ENCODE results near the gene SLC13A3.

SLC13A3 gene, protein sequence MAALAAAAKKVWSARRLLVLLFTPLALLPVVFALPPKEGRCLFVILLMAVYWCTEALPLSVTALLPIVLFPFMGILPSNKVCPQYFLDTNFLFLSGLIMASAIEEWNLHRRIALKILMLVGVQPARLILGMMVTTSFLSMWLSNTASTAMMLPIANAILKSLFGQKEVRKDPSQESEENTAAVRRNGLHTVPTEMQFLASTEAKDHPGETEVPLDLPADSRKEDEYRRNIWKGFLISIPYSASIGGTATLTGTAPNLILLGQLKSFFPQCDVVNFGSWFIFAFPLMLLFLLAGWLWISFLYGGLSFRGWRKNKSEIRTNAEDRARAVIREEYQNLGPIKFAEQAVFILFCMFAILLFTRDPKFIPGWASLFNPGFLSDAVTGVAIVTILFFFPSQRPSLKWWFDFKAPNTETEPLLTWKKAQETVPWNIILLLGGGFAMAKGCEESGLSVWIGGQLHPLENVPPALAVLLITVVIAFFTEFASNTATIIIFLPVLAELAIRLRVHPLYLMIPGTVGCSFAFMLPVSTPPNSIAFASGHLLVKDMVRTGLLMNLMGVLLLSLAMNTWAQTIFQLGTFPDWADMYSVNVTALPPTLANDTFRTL

DNA sequence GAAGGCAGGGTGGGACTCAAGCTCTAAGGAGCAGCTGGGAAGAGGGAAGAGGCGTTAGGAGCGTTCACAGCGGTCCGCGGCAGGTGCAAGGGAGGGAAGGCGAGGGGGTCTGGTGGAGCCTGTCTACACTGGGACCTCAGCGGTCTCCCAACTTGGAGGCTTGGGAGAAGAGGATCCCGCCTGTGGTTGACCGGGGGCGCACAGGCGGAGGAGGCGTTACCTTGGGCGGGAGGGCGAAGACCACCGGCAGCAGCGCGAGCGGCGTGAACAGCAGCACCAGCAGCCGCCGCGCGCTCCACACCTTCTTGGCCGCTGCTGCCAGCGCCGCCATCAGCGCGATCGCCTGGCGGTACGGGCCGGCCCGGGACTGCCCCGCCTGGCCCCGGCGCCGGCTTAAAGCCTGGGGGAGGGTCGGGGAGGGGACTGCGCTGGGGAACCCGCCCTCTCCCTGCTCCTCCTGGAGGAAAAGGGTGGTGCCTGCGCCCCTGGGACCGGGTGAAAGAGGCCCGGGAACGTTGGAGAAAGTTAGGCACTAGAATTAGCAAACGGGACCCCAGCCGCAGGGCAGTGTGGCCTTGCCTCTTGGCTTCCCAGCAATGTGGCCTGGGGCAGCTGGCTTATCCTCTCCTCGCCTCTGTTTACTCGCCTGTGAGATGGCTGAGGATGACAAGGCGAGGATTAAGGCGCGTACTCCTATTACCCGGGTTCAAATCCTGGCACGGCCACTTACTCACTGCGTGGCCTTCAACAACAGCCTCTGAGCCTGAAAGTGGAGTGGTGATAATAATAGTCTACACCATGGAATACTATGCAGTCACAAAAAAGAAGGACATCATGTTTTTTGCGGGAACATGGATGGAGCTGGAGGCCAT is at the start of gene SLC13A3:
TSS of gene SLC13A3 (minus strand) at position 369 of the 872 bp plus-strand sequence. CDS start at position 331, 38 bp downstream.
- DNase-seq: no peak

DNA sequence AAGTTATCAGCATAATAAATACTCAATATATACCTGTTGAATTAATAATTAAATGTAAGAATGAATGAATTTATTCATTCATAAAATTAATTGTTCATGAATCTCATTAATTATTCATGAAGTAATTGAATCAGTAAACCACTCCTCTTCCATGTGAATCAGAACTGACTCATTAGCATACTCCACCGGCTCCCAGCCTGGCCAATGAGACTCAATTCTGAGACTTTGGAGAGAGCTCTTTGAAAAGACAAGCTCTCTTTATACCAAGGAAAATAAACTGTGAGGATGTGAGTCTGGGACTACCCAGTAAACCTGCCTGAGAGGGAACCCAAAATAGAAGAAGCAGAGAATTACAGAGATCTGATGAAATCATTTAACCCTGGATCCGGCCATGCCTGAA is 49.8 kb upstream of the SLC13A3 start:
- no peak for DNase-seq

DNA sequence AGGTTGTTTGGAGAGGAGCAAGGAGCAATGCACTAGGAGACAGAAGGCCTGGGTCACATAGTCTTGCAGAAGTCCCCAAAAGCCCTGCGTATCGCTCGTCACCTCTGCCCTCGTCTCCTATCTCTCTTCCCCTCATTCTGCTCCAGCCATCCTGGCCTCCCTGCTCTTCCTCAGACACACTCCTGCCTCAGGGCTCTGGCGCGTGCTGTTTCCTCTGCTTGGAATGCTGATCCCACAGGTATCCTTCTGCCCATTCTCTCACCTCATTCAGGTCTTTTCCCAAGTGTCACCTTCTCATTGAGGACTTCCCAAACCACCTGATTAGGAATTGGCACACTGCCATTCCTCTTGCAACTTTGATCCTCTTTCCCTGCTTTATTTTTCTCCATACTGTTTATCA is 49.2 kb upstream of the SLC13A3 start:
- no peak for DNase-seq

DNA sequence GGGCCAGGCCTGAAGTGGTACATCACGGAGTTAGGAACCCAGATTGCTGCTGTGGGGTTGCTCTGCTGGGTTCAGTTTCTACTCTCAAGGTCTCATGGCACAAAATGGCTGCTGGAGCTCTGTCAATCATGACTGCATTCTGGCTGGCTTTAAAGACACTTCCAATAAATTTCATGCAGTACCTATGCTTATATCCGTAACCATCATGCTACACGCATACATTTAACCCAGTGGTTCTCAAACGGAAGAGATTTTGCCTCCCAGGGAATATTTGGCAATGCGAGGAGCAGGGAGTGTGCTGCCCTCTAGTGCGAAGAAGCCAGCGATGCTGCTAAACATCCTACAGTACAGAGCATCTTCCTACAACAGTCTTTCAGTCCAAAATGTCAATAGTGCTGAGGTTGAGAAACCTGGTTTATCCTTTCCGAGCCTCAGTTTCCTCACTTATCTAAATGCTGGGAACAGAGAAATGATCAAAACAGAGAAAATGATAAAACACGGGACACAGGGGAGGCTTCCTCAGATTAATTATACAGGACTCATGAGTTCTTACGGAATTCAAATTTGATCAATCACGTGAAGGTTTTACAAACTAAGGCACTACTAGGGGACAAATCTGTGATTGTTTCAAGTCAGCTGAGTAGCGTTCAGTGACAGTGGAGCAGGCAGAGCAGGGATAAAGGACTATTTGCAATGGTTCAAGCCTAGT is 48.5 kb upstream of the SLC13A3 start:
- no peak for DNase-seq

DNA sequence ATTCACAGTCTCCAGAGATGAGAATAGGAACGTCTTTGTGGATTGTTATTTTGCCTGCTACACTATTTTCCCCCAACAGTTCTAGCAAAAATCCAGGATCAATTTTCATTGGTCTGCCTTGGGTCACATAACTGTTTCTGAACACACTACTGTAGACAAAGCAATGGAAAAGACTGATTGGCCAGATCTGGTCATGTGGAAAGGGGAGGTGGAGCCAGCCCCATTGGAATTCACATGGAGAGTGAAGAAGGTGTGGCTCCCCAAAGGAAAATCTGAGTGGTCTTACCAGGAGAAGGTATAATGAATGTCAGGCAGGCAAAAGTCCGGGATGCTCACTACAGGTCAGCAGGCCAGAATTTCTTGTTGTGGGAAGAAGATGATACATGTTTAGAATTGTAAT is 47.5 kb upstream of the SLC13A3 start:
- DNase-seq: no peak

DNA sequence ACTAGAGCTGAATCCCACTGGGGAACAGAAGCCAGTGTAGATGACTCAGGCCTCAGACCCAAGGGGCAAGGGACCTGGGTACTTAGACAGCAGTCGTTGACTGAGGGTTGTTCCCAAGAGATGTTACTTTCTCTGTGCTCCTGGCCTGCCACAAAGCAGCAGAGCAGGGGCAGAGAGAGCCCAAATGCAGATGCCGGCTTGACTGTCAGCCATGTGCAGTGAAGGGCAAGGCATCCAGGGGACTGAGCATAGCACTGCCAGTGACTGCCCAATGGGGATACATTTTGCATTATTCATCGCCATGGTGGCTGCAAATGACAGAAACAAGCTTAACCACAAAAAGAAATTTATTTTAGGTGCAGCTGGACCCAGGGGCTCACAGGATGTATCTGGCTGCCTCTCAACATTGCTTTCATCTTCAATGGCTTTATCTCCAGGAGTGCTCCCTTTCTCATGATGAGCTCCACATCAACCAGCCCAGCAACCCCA is 45.6 kb upstream of the SLC13A3 start:
- DNase-seq: no peak

DNA sequence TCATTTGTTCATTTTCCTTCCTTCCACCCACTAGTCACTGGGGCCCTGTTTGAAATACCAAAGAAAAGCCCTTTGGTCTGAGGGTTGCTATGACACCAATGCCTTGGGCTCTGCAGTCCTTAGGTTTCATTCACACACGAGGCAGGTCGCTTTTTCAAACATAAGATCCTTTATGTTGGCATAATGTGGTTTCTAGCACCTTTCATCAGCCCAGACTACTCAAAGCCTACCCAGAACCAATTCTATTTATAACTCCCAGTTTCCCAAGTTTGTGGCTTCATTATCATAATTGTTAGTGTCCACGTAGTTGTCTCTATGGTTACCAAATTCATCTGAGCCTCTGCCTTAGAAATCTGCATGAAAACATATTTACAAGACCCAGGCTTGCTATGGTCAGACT is 44.6 kb upstream of the SLC13A3 start:
- no peak for DNase-seq

DNA sequence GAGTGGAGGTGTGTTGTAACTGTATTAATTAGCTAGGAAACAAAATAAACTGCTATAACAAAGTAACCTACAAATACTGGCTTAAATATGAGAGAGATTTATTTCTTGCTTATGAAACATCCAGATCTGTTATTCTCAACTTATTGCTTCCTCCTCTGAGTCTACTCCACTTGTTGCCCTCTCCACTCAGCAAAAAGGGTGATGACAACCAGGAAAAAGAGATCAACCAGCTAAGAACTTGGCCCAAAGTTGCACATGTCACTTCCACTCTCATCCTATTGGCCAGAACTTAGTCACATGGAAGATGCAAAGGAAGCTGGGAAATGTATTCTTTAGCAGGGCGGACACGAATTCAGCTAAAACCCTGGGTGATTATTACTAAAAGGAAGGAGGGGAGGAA is 43.2 kb upstream of the SLC13A3 start:
- DNase-seq: no peak

DNA sequence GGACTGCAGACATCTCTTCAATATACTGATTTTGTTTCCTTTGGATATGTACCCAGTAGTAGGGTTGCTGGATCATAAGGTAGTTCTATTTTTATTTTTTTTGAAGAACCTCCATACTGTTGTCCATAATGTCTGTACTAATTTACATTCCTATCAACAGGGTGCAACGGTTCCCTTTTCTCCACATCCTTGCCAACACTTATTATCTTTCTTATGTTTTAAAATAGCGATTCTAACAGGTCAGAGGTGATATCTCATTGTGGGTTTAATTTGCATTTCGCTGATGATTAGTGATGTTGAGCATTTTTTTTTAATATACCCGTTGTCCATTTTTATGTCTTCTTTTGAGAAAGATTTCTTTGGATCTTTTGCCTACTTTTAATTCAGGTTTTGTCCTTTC is 39.9 kb upstream of the SLC13A3 start:
- no peak for DNase-seq

DNA sequence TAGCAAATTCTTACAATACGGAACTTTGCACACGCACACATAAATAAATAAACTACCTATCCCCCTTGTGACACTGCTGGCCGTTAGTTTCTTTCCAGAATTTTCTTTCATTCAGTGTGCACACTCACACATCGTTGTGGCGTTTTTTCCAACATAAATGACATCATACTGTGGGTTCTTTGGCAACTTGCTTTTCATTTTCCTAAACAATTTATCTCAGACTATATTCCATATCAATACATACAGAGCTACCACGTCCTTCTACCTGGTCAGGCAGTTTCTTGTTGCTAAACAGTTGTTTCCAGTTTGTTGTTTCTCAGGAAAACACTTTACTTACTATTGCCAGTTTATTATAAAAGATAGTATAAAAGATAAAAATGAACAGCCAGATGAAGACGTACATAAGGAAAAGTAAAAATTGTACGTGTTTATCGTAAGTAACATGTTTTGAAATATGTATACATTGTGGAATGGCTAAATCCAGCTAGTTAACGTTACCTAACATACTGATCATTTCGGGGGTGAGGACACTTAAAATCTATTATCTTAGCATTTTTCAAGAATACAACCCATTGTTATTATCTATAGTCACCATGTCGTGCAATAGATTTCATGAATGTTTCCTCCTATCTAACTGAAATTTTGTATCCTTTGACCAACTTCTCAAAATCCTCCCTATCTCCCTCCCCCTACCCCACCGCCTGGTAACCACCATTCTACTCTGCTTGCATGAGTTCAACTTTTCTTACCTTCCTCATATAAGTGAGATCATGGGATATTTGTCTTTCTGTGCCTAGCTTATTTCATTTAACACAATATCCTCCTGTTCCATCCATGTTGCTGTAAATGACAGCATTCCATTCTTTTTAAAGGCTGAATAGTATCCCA is 39.2 kb upstream of the SLC13A3 start:
- no peak for DNase-seq

DNA sequence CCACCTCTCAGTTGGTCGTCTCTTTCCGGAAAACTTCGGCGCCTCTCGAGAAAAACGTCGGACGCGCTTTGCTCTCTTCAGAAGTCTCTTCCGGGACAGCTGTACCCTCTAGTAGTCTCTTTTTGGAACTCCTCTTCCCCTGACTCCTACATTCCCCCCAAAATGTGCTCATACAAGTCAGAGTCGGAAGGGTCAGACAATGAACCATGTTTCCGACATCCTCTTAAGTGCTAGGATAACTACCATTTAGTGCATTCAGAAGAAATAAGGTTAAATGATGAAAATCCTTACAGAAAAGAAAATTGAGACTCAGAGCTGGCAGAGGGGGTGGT is 38.5 kb upstream of the SLC13A3 start:
- no peak for DNase-seq

DNA sequence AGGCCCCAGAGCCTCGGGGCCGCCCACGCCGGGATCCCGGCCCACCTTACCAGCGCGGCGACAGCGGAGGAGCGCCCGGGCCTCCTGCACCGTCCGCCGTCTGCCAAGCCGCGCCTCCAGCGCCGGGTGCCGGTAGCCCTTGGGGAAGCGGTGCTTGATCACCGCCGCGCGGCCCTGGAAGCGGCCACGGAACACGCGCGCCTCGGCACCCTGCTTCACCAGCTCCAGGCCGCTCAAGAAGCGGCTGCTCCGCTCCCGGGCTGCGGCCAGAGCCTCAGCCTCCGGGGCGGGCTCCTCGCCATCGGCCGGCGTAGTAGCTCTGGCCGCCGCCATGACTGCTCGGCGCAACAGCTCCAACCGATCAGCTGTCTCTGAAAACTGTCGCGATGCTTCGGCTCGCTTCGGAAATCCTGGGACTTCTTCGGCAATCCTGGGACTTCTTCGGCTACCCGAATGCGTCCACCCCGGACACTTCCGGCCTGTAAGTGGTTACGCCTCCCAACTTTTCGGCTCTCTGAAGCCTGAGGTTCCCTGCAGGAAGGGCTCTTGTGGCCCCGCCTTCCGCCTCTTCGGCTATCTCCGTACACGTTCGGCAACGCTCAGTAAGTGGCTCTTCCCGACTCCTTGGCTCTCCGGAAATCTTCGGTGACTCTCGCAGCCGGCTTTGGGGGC is 38.0 kb upstream of the SLC13A3 start, which contains the start of gene TP53RK:
TSS of gene TP53RK (minus strand) at position 363 of the 672 bp plus-strand sequence. CDS start at position 333, 30 bp downstream.
- peak; percentile 98 for DNase-seq

DNA sequence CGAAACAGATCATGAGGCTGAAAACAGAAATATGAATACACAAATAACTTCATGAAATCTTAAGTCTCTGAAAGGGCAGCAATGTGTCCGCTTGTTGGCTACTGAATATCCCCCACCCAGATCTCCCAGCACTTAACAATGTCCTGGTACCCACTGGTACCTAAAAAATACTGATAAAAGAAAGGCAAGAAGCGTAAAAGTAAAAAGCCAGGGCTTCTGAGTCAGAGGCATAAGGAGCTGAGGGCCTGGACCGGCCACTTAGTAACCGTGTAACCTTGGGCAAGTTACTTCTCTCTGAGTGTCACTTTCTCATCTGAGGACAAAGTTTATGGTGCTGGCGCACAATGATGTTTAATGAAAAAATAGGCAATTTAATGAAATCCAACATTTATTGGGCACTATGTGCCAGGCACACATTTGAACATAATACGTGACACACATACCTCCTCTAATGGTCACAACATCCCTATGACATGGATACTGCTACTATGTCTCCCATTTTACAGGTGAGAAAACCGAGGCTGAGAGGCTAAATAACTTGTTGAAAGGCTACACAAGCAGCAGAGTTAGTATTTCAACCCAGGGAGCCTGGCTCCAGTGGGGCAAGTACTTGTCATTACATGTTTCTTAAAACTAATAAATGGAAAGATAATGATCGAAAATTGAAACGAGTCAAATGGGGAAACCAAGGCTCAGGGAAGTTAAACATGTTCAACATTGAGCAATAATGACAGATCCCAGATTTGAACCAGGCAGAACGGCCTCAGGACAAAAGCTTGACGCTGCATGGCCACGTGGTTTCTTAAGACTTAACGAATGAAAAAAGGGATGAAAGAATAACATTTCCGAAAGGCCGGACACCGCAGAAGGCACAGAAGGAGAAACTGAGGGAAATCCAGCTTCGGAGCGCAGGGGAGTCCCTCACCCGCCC is 37.2 kb upstream of the SLC13A3 start:
- DNase-seq: no peak

DNA sequence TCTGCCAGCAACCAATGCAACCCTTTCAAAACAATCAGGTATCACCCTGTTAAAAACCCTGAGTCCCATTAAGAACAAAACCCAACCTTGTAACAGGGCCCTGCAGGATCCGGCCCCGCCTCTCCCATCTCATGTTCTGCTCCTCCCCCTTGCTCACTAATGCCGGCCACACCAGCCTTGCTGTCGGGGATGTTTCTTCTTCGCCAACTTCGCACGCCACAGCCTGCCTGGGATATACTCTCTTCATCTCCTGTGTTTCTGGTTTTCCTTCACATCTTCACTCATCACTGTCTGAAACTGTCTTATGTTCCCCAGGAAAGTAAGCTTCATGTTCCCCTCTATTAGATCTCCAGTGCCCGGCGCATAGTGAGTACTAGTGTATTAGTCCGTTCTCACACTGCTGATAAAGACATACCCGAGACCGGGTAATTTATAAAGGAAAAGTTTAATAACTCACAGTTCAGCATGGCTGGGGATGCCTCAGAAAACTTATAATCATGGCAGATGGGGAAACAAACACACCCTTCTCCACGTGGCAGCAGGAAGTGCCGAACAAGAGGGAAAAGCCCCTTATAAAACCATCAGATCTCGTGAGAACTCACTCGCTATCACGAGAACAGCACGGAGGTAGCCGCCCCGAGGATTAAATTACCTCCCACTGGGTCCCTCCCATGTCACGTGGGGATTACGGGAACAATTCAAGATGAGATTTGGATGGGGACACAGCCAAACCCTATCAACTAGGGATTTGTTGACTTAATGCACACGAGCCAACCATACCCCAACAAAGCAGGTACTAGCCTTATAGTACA is 32.9 kb upstream of the SLC13A3 start:
- DNase-seq: no peak

DNA sequence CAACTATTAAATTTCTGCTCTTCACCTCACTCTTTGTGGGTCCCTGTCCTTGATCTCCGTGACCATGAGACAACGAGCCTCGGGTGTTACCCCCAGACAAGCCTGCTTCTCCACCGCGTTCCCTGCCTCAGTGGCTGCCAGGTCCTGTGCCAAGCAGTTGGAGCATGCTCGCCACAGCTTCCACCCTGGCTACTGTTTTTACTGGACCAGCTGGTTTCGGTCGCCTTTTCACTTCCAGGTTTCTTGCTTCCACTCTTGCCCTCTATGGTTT is 32.3 kb upstream of the SLC13A3 start:
- DNase-seq: no peak

DNA sequence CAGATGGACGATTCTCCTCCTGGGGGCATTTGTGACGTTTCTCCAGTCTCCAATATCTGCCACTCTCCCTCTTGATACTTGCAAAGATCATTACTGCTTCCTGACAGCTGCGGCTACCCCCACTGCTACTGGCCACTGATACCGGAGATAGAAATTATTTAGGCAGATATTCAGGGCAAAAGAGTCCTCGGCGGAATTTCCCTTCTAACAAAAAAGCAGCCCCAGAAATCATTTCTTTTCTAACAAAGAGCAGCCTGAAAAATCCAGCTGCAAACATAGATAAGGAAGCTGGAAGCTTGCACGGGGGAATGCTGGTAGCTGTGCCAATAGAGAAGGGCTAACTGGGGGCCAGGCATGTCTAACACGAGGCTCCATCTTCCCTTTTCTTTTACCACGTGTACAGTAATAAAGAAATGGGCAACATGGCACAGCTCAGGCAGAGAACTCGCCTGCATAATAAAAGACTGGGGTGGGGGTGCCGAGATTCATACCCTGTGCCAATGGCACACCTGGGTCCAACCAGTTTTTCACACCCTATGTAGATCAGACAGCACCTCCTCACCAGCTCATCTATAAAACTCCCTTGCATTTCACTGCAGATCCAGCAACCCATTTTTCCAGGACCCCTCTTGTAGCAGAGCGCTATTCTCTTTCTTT is 31.9 kb upstream of the SLC13A3 start:
- DNase-seq: no peak

DNA sequence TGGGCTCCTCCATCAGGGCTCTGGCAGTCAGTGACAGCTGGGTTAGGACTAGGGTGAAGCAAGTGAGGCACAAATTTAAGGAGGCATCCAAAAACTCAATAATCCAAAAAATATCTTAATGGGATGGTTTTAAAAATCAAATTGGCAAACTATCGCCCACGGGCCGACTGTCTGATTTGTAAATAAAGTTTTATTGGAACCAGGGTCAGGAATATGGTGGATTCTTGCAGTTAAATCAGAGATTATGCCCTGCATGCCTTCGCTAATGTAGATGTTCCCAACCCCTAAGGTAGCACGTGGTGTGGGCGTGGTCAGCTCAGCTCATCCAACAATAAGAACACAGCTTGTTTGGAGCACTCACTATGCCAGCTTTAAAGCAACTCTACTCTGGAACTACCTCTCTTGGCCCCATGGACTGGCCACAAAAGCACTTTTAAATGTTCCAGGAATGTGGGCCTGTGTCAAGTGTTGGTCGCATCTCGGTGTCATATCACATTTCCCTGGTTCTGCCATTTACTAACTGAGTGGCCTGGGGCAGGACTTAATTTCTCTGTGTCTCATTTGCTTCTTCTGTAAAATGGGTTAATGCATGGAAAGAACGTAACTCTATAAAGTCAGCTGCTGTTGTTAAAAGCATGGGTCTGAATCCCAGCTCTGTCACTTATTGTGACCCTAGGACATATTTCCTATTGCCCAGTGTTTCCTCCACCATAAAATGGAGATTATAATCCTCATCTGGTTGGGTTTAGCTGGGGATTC is 31.0 kb upstream of the SLC13A3 start:
- no peak for DNase-seq
